NCI-H128 (cell line): ENCODE measurements around the gene RHO.

Experiments
- DNase-seq: peaks from one replicate; lab custom pipeline; 2025; ENCODE audit not compliant: unreplicated experiment; lab: John Stamatoyannopoulos, UW

Gene RHO

DNA sequence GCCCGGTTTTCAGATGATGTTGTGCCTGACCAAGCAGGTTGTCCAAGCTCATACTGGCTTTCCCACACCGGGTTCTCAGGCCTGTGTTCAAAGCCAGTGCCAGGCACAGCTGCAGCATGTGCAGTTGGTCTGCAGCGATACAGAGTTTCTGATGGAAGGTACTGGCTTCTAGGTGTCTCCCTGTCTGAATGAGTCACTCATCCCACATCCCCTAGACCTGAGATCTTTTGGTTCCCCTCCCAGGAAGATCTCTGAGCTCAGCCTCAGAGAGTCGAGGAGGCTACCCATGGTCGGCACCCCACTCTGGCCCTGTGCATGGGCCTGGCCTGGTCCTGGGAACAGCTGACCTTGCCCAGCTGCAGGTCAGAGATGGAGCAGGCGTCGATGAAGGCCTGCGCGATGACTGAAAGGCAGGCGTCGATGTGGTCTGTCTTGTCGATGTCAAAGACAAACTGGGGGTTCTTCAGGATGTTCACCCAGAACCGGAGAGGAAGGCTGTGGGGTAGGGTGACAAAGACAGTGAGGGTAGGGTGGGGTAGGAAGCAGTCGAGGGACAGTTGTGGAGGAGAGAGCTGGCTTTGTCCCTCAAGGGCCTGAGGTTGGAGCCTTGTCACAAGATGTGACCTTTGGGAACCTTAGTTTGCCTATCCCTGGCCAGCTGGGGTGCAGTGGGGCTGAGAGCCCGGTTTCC lies 29.8 kb downstream of the RHO start:
- no peak for DNase-seq

DNA sequence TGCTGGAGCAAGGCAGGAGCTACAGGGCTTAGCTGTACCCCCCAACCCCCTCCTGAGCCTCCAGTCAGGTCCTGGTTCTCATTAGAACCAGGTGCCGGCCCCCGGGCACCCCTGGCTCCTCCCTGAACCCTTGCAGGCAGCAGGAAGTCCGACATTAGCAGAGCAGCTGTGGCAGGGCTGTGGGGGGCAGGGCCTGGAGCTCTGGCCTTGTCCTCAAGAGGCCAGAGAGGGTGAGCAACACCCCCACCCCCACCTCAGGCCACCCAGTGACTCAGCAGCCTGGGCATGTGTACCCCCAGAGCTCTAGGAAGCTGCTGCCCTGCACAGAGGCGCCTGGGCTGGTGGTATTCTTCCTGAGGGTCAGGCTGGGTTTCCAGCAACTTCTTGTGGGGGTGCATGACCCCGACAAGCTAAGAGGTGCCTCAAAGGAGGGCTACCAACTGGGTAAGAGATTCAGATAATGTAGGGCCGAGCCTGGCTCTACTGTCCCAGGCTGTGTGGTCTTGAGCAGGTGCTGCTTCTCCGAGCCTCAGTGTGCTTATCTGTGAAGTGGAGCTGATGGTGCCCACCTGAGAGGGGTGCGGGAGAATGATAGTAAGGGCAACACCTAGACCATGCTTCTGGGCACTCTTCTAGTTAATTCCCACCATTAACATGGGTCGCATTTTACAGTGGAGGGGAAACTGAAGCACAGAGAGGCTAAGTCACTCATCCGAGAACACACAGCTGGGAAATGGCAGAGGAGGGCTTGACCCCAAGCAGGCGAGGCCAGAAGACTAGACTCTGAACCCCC lies 30.5 kb downstream of the RHO start:
- DNase-seq = no peak

DNA sequence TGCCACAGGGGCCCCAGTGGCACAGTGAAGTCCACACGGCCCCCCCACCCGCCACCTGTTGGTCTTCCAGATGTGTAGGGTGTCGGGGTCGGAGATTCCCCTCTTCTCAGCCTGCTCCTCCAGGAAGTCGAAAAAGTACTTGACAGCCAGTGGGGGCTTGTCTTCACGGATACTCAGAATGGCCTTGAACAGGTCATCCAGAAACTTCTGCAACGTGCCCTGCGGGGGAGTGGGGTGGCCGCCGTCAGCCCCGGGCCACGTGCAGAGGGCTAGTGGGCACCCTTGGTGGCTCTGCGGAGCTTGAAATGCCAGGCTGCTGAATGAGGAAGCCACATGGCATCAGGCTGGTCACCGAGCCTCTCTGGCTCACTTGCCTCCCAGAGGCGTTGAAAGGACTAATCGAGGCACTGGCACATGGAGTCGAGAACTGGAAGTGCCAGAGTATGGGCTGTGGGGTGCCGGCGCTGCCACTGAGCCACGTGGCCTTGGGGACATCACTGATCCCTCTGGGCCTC lies 31.2 kb downstream of the RHO start:
- no peak for DNase-seq

DNA sequence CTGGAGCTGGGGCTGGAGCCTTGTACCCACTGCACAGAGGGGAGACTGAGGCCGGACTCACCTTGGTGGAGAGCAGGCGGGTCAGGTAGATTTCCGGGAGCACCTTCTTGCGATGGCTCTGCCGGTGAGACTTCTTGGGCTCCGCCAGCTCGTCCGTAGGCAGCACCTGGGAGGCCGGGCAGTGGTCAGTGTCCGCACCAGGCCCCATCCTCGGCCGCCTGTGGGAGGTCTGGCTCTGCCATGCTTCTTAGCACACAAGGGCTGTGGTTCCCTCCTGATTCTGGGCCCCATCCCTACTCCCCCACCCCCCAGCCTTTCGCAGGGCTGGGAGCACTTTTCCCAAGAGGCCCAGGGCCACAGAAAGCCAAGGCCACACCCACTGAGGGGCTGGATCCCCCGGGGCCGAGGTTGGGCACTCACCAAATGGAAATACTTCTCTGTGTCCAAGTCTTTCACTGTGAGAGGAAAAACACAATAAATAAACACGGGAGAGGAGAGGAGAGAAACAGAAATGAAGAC lies 31.9 kb downstream of the RHO start:
- no peak for DNase-seq

DNA sequence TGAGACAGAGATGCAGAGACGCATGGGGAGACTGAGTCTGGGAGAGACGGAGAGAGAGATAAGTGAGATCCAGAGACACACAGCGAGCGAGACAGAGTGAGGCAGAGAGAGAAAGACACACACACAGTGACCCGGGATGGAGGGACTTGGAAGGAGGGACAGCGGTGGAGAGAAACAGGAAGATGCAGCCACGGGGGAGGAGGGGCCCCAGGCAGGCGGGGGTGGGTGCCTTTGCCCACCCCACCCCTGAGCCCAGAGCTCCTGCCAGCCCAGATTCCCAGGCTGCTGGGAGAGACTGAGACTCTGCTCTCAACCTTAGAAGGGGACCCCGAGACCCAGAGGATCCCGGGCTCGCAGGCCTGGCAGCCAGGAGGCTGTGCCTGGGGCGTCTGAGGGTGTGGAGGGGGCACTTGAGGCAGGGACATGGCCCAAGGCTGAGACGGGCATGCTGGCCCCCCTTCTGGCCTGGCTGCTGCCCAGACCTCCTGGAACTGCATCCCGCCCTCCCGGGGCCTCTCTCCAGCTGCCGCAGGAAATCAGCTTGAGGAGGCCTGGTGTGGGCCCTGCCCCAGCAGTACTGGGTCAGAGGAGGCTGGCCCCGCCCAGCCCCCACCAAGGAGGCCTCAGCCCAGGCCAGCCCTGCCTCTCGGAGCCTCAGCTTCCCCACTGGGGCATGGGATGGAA lies 32.6 kb downstream of the RHO start:
- DNase-seq = no peak

DNA sequence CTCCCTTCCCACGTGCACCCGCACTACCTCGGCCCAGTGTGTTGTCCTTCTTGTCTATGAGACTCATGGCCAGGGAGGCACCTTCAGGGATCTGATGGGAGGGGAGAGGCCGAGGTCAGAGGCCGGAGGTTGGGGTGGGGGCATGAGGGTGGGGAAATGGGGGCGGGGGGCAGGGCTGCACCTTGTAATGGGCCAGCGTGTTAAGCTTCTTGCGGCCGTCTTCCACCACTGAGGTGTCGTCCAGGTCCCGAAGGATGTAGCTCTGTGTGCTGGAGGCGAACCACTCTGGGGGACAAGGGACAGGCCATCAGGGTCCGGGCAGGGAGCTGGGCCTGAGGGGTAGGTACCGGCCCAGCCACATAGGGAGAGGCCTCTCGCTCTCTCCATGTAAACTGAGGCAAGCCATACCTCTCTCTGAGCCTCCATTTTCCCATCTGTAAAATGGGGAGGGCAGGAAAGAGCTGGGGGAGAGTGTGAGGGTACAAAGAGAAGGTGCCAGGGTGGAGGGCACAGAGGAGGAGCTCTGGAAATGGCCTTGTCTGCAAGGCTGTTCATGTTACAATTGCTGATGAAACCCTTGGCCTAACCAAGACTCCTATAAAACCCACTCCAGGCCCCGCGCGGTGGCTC lies 33.3 kb downstream of the RHO start:
- no peak for DNase-seq

DNA sequence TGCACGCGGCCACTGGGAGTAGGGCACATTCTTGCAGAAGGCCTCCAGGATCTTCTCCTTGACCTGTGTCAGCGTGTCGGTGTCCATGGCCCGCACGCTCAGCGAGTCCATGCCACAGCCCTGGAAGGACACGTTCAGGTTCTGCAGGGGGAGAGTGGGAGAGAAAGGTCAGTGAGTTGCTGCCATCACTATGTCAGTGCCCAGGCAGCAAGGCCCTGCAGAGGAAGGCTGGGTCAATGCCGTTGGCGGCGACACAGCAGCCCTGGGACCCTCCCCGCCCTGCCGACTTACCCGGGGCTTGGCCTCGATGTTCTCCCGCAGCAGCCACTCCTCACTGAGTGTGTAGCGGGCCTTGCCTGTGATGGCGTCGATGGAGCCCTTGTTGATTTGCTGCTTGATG lies 34.4 kb downstream of the RHO start:
- no peak for DNase-seq

DNA sequence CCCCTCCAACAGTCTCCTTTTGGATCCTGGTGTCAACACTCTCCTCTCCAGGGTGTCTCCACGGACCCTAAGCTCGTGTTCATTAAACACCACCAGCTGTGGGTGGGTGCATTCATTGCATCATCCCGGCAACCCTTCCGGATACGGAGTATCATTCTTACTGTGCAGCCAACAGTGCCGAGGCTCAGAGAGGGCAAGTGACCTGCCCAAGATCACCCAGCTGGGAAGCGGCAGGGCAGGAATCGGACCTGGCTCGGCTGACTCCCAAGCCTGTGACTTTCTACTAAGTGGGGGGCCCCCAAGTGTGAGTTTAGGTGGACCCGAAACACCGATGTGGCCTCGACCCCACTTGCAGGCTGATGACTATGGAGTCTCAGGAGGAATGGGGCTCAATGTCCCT lies 34.9 kb downstream of the RHO start:
- no peak for DNase-seq

DNA sequence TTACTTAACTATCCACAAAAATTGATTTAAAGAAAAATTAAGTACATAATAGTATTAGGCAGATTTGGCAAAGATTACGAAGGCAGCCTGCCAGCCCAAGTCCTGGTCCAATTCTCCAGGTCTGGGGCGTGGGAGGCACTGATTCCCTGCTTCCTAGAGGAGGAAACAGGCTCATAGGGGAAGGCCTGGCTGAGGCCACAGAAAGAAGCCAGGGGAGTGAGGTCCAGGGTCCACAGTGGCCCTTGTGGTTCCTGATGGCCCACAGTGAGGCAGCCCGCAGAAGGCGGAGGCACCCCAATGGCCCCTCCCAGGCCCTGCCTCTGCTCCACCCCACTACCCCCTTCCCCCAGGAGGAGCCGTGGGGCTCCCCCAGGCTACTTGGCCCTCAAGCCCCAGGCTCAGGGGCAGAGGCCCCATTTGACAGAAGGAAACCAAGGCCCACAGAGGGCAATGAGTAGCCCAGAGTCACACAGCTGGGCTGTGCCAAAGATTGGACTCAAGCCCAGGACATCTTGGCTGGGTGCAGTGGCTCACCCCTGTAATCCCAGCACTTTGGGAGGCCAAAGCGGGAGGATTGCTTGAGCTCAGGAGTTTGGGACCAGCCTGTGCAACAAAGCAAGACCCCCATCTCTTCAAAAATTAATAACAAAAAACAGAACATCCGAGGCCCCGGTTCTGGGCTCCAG lies 35.6 kb downstream of the RHO start:
- no peak for DNase-seq

DNA sequence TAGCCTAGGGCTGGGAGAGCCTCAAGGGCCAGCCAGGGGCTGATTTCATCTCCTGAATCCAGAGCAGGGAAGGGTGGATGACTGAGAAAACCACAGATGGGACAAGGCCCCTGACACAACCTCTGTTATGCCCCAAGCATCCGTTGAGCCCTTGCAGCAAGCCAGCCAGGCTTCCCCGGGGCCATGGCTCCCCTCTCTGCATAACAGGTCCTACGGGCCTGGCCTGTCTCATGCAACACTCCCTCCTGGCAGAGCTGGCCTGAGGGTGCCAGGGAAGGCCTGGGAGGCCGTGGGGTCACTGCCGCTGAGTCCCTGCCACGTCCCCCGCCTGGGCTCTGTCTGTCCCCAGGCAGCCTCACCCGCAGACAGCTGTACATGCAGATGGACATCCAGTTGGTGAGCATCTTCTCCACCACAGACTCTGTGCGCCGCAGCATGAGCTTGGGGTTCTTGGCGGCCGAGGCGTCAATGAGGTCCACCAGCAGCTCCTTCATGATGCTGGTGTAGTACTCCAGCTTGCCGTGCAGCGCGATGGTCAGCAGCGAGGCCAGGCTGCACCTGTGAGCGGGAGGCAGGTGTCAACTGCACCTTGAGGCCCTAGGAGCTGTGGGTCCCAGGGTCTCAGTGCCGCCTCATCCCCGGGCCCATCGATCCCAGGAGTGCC lies 36.7 kb downstream of the RHO start:
- DNase-seq = no peak

DNA sequence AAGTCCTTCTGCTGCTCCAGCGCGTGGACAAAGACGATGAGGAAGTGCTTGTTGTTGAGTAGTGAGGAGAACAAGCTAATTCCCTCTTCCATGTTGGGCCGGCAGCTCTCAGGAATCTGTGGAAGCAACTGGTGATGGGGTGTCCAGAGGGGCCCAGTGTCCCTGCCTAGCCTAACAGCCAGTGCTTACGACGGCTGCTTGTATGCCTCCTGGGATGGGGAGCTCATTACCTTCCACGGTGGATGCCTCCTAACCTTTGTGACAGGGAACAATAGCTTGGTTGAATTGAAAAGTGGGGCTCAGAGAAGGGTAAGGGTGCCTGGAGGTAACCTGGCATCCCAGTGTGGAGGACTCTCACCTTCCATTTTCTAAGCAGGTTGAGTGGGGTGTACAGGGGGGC lies 37.5 kb downstream of the RHO start:
- DNase-seq = no peak

DNA sequence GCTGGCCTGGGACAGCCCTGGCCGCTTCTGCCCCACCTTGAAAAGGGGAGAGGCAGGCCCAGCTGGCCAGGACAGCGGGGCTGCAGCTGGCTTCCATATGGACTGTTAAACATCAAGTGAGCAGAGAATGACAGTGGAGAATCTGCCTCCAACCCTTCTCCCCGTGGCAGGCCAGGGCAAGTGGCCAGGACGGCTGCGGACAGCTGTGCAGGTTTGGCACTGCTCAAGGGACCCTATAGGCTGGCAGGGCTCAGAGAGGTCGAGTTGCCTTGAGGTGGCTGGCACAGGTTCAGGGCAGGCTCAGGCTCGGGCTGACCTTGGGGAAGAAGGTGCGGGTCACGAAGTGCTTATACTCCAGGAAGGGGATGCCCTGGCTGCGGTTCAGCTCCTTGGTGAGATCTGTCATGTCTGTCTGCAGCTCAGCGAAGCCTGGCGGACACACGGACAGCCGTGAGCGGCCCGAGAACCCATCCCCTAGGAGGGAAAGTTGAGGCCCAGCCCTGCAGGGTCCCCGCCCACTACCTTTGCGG lies 38.8 kb downstream of the RHO start:
- DNase-seq = no peak

DNA sequence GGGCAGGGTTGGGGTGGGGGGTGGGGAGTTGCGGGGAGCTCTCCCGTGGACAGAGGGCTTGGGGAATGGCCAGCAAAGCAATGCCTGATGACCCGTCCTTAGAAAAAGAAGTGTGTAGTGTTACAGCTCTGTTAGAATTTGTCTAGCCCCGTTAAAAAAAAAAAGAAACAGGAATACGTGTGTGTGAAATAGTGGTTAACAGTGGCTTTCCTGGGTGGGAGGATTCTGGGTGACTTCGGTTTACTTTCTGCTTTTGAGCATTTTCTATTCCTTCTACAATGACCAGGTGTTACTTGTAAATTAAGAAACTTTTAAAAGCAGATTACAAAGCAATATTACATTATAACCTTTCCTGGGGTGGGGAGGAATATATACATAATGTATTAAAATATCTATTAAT lies 39.5 kb downstream of the RHO start:
- no peak for DNase-seq

DNA sequence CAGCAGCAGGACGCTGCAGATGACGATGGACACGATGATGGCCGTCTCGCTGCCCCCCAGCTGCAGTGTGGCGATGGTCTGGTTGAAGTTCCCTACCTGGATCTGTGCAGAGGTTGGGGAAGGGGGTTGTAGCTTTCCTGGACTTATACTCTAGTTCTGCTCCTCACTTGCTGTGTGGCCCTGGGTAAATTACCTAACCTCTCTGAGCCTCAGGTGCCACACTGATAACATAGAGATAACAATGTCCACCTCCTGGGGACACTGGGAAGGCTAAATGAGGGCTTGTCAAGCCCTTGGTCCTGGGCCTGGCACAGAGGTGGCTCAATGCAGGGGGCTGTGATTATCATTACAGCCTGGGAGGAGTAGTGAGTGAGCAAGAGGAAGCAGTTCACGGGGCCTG lies 41.4 kb downstream of the RHO start:
- no peak for DNase-seq

DNA sequence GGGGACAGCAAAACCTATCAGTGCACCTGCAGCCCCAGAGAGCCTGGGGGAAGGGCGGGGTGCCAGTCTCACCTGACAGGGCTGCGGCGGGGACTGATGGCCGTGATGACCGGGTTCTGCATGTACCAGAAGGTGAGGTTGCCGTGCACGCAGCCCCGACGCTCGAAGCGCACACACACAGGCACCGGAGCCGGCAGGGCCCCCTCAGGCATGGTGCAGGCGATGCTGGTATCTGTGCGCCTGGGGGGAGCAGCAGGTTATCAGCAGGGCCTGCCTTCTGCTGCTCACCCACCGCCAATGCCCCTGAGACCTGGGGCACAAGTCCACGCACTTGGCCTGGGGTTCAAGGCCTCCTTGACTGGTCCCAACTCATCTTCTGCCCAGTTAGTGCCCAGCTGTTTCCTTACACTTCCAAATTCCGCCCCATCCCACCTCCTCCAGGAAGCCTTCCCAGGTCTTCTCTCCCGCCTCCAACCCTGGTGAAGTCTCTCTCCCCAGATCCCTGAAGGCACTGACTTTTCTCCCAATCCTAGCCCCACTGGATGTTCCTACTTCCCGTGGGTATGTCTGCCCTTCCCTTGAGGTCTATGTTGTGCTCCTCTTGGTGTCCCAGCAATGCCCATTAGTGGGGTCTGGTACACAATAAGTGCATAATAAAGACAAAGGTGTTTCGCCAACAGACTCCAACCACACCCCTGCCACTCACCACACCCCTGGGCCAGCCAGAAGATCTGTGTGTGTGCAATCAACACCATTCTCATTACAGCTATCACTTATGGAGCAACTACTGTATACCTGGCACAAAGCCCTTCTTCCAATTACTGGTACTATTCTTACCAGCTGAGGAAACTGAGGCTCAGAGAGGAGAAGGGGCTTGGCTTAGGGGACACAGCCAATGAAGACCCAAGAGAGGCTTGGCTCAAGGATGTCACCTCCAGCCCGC lies 43.4 kb downstream of the RHO start:
- no peak for DNase-seq

DNA sequence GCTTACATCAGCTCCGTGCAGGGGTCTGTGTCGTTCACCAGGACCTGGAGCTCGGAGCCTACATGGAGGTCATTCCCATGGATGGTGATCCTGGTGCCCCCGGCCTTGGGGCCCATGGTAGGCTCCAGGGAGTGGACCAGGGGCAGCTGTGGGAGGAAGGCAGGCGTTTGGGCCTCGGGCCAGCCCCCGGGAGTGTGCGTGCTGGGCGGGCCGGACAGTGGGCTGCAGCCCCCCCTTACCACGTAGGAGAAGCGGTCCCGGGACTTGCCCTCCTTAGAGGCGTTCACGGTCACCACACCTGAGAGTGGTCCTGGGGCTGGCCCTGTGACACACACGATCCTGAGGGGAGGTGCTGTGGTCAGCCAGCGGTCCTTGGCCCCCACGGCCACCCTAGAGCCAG lies 44.2 kb downstream of the RHO start:
- no peak for DNase-seq

DNA sequence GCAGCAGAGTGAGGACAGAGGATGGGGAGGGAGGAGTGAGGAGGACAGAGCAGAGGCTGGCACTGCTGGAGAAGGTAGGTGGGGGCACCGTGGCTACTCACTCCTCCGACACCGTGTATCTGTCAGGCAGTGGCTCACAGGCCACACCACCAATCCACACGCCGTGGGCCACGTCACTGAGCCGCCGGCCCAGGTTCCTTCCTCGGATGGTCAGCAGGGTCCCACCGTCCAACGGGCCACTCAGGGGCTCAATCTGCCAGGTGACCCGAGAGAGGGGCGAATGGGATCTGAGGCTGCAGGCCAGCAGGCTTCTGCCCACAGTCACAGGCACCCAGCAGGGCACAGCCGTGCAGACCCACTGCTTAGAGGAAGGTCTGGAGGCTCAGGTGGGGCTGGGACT lies 45.1 kb downstream of the RHO start:
- DNase-seq = no peak

DNA sequence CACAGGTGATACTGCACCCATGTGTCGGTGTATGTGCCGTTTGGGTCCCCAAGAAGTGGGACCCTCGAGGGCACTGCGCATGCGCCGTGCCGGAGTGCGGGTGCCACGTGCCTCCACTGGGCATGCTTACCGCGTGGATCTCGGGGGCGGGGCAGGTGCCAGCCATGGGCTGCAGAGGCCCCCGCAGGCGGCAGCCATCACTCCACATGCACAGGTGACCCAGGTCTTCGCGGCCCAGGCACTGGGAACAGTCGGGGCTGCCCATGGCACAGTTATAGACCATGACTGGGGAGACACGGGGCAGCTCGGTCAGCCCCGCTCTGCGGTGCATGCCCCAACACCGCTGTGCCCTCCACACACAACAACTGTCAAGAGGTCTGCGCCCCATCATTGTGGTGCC lies 45.8 kb downstream of the RHO start:
- no peak for DNase-seq
